GM12801 (cell line): Measurements from ENCODE around the gene GHRHR.

Experiments
- TF ChIP-seq, protein P1 (sequence below): IDR thresholded peaks from one replicate; pipeline ENCODE4 v1.5.1; 2011; ENCODE audit warnings: control low read depth; ENCODE audit not compliant: insufficient read length; ENCODE audit errors: extremely low read depth

Gene GHRHR

GRCh38 chr7:30963842-30964241 is at the start of gene GHRHR:
Gene GHRHR (plus strand): TSS chr7:30963953. CDS start chr7:30964069, 116 bp downstream.
- TF ChIP-seq, protein P1, sequence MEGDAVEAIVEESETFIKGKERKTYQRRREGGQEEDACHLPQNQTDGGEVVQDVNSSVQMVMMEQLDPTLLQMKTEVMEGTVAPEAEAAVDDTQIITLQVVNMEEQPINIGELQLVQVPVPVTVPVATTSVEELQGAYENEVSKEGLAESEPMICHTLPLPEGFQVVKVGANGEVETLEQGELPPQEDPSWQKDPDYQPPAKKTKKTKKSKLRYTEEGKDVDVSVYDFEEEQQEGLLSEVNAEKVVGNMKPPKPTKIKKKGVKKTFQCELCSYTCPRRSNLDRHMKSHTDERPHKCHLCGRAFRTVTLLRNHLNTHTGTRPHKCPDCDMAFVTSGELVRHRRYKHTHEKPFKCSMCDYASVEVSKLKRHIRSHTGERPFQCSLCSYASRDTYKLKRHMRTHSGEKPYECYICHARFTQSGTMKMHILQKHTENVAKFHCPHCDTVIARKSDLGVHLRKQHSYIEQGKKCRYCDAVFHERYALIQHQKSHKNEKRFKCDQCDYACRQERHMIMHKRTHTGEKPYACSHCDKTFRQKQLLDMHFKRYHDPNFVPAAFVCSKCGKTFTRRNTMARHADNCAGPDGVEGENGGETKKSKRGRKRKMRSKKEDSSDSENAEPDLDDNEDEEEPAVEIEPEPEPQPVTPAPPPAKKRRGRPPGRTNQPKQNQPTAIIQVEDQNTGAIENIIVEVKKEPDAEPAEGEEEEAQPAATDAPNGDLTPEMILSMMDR = no peak

DNA sequence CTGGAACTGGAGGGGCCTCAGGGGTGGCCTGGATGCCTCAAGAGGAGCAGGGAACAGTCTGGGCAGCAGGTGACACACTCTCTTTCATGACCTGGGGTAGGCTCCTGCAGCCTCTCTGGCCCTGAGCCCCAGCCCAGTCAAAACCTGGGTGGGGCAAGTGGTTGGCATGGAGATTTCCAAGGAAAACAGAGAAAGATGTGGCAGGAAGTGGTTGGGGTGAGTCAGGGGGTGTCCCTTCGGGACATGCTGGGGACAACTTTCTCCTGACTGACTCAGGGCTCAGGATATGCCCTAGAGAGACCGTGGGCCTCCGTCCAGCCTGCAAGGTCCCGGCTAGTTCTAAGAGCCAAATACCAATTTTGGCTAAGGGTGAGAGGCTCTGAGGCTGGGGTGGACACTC is 49.2 kb upstream of the GHRHR start:
- TF ChIP-seq, protein P1 = no peak

DNA sequence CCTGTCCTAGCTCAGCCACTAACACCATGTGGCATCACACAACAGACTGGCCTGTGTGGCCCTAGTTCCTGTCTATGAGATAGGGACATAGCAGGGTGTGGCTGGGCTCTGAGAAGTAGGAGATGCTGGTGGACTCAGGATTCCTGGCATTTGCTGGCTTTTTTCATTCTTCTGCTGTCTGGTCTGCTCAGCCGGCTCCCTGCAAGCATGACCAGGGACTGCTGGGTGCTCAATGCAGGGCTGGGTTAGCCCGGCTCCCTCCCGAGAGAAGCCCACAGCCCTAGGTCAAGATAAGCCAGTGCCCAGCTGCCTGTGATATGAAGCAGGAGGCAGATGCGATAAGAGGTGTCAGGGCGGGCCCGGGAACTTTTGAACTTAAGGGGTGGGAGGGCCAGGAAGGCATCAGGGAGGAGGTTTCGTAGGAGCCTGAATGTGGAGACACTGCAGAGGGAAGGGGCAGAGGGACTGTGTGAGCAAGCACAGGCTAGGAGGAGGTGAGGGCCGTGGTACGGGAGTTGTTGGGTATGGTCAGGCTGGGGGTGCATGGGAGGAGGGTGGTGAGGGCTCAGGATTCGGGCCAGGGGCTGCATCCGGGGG is 48.6 kb upstream of the GHRHR start:
- TF ChIP-seq, protein P1 = no peak

DNA sequence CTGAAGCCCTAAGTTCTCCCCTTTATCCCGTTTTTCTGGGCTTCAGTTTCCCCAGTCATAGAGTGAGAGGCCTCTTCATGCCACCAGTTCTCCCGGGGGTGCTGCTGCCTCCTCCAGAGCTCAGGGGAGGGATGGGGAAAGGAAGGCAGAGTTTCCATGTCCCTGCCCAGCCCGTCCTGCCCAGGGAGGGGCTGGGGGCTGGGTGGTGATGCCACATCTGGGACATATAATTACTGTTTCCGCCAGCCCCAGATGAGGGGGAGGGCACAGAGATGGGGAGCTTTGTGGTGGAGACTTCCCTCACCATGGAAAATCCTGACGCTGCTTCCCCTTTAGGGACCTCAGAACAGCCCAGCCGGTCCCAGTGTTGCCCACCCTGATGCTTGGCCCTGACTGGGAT is 48.0 kb upstream of the GHRHR start:
- TF ChIP-seq, protein P1 = no peak

GRCh38 chr7:30916255-30916654 is 47.5 kb upstream of the GHRHR start:
- TF ChIP-seq, protein P1 = no peak

DNA sequence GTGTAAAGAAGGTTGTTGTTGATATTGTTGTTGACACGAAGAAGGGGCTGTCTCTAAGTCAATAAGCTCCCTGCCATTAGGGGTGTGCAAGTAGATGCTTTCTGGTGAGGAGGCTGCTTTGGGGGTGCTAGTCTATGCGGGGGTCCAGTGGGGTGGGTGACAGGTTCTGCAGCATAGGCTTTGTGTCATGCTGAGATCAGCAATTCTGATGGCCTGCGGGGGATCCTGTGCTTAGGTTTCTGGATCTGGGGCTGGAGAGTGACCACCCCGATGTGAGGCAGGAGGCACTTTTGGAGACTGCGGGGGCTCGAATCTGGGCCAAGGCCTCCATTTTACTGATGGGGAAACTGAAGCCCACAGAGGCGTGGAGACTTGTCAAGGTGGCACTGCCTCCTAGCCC is 47.0 kb upstream of the GHRHR start:
- TF ChIP-seq, protein P1 = no peak

DNA sequence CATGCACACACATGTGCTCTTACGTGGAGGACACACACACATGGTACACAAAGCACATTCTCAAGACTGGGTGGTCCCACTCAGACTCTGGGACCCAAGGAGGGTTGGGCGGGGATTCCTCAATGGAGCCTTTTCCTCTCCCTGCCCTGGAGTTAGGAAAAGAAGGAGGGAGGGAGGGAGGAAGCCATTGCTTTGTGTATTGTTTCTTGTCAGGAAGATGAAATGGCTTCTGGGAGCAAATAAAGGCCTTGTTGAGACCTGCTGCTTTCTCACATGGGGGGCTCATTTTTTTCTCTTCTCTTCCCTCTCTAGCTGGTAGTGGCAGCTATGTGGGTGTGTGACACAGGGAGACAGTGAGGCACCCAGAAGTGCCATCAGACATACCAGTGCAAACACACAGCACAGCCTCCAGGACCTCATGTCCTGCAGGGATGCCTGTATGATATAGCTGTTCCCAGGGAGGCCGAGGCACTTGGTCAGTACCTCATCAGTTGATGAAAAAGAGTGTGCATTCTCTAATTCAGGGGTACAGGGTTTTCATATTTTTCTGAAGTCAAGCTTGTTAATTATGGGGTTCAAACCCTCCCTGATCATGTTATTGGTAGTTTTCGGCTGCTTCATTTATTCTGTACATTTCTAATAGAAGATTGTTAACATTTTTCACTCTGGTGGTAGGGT is 46.4 kb upstream of the GHRHR start:
- TF ChIP-seq, protein P1 = no peak
